Thyroid gland (tissue), 4 donors: ENCODE measurements around the gene TESK2. TPM values are rescaled to one million over a fixed set of nuclear protein-coding genes. Genes with fewer than 3 reads are reported as not detected.

Experiments
- DNase-seq, 2 donors: peaks; one replicate each; pipeline ENCODE4 v3.0.0-alpha.2; 2019
- H3K27ac ChIP-seq, 3 donors: fragments of 200-600 bp; sonication (generic); 1 replicate in 2 of 3; 2 replicates in 1 of 3; pipeline ENCODE4 v1.5.1; 2016 to 2019; ENCODE audit warnings: mild to moderate bottlenecking in 1 of 3, moderate library complexity in 1 of 3
- H3K27me3 ChIP-seq: fragments of 200-600 bp; sonication (generic); one replicate; pipeline ENCODE4 v1.5.1; 2019
- H3K36me3 ChIP-seq, 2 donors: fragments of 200-600 bp; sonication (generic); one replicate each; pipeline ENCODE4 v1.5.1; 2016 to 2019
- H3K4me1 ChIP-seq, 2 donors: fragments of 200-600 bp; sonication (generic); one replicate each; pipeline ENCODE4 v1.5.1; 2017 to 2019
- H3K4me3 ChIP-seq, 3 donors: fragments of 200-600 bp; sonication (generic); replicated peaks in 1 of 3; 1 replicate in 2 of 3; 2 replicates in 1 of 3; pipeline ENCODE4 v1.5.1; 2016; ENCODE audit warnings: mild to moderate bottlenecking in 1 of 3
- H3K9me3 ChIP-seq: fragments of 200-600 bp; sonication (generic); one replicate; pipeline ENCODE4 v1.5.1; 2017
- POLR2A ChIP-seq, 2 donors: fragments of 450-650 bp; IDR thresholded peaks; one replicate each; pipeline ENCODE4 v1.6.1; 2017; ENCODE audit warnings: antibody characterized with exemption in 2 of 2, mild to moderate bottlenecking in 2 of 2, moderate library complexity in 1 of 2
- WGBS, 2 donors: methylation state at CpG; one replicate each; pipeline ENCODE4 v1.1.5; 2017; 5-methylcytosine and 5-hydroxymethylcytosine counted together
- intact Hi-C: fragments of 100-400 bp; cut with DNase I; formaldehyde crosslinking; loops from one replicate; pipeline ENCODE4 v1.15.1; 2023
- total RNA-seq, 4 donors: library from RNA; depleted of rRNA; stranded (reverse); fragments of >200 nt; gene quantifications; one replicate each; pipeline ENCODE4 v1.2.3, GENCODE V29; 2016
- TF ChIP-seq, protein P1 (sequence below), 6 experiments: fragments of 200-600 bp in 3 of 6; fragments of 450-650 bp in 3 of 6; sonication (generic) in 3 of 6; IDR thresholded peaks; one replicate each; pipeline ENCODE4 v1.5.1; 2016 to 2019; ENCODE audit warnings: antibody characterized with exemption in 6 of 6, mild to moderate bottlenecking in 2 of 6, inconsistent platforms in 1 of 6, moderate library complexity in 1 of 6

Gene TESK2
- total RNA-seq, 4 donors from 2014 or later, result 4.8 to 5.7 (median 5.5) TPM

DNA sequence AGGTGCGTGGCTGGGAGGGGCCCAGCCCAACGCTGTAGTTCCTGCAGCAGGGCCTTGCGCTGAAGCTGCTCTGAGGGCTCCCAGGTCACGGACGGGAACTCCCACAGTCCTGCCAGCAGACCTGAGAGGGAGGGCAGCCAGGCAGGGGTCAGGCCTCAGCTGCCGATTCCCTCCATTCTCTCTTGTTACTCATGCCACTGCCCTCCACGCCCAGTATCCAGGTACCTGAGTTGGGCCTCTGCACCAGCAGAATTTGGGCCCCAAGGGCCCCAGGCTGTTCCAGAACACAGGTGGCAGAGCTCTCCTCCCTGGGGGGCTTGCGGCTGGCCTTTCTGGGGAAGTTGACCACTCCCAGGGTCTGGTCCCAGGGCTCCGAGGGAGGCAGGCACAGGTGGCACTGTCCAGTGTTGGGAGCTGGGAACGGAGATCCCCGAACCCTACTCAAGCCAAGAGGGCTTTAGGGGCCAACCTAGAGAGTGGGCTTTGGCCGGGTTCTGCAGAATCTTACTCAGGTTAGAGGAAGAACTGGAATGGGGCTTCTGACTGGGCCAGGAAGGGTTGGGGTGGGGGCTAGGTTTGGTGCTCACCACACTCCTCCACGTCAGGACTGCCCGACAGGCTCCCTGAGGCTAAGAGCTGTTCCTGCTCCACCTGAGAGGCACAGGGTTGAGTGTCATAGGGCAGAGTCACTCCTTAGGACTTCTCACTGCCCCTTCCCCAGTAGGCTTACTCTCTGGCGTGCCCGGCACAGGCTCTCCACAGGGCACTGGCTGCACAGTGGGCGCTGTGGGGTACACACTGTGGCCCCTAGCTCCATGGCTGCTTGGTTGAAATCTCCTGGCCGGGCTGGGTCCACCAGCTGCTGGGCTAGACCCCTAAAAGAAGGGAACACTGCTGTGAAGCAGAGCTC is 159.3 kb downstream of the TESK2 start:
- Histone ChIP-seq H3K4me1 (peaks cover 7% of the 10 kb centered on the region in 2 donors), H3K36me3 (peaks cover 13 to 22% of the 10 kb centered on the region in 2 donors), H3K9me3 (no peaks in the 10 kb centered on the region), H3K27ac (no peak overlapping the region), H3K27me3 (no peaks in the 10 kb centered on the region), H3K4me3 (no peak overlapping the region)
- intact Hi-C loops, result no loop called here
- WGBS, 2 donors, result 94 to 100% methylated on average over 7 to 12 of the region's 18 CpGs
- no peak for TF ChIP-seq POLR2A (IDR thresholded peaks at IDR 0.05)
- TF ChIP-seq, protein P1, sequence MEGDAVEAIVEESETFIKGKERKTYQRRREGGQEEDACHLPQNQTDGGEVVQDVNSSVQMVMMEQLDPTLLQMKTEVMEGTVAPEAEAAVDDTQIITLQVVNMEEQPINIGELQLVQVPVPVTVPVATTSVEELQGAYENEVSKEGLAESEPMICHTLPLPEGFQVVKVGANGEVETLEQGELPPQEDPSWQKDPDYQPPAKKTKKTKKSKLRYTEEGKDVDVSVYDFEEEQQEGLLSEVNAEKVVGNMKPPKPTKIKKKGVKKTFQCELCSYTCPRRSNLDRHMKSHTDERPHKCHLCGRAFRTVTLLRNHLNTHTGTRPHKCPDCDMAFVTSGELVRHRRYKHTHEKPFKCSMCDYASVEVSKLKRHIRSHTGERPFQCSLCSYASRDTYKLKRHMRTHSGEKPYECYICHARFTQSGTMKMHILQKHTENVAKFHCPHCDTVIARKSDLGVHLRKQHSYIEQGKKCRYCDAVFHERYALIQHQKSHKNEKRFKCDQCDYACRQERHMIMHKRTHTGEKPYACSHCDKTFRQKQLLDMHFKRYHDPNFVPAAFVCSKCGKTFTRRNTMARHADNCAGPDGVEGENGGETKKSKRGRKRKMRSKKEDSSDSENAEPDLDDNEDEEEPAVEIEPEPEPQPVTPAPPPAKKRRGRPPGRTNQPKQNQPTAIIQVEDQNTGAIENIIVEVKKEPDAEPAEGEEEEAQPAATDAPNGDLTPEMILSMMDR (IDR thresholded peaks at IDR 0.05), result no peak
- DNase-seq, result no peak

GRCh38 chr1:45329445-45329844 is 161.5 kb downstream of the TESK2 start:
- H3K36me3 ChIP-seq, result peaks cover 13 to 22% of the 10 kb centered on the region in 2 donors
- no peak overlapping the region for H3K4me3 ChIP-seq
- H3K4me1 ChIP-seq, result peaks cover 19 to 22% of the 10 kb centered on the region in 2 donors
- H3K27ac ChIP-seq, result no peak overlapping the region
- no peaks in the 10 kb centered on the region for H3K9me3 ChIP-seq
- intact Hi-C loops, result no loop called here
- no peak for DNase-seq
- H3K27me3 ChIP-seq, result no peaks in the 10 kb centered on the region
- TF ChIP-seq, protein P1 (IDR thresholded peaks at IDR 0.05), result no peak
- TF ChIP-seq POLR2A (IDR thresholded peaks at IDR 0.05), result no peak
- WGBS, 2 donors, result 73 to 79% methylated on average over 4 of the region's 4 CpGs

GRCh38 chr1:45328680-45329079 is 162.3 kb downstream of the TESK2 start:
- peaks cover 19 to 22% of the 10 kb centered on the region in 2 donors for H3K4me1 ChIP-seq
- intact Hi-C loops, result no loop called here
- no peaks in the 10 kb centered on the region for H3K27me3 ChIP-seq
- H3K27ac ChIP-seq, result no peak overlapping the region
- WGBS, 2 donors, result 87 to 89% methylated on average over 5 of the region's 5 CpGs
- H3K9me3 ChIP-seq, result no peaks in the 10 kb centered on the region
- DNase-seq, result no peak
- no peak overlapping the region for H3K4me3 ChIP-seq
- no peak for TF ChIP-seq POLR2A (IDR thresholded peaks at IDR 0.05)
- TF ChIP-seq, protein P1 (IDR thresholded peaks at IDR 0.05), result no peak
- peaks cover 13 to 22% of the 10 kb centered on the region in 2 donors for H3K36me3 ChIP-seq

- H3K9me3 ChIP-seq, result no peaks in the 10 kb centered on the region
- no peak overlapping the region for H3K27ac ChIP-seq
- peaks cover 13 to 14% of the 10 kb centered on the region in 2 donors for H3K36me3 ChIP-seq
- H3K4me1 ChIP-seq, result peaks cover 19 to 22% of the 10 kb centered on the region in 2 donors
- 79 to 86% methylated on average over 5 to 18 of the region's 19 CpGs for WGBS, 2 donors
- TF ChIP-seq, protein P1 (IDR thresholded peaks at IDR 0.05), result no peak
- H3K27me3 ChIP-seq, result no peaks in the 10 kb centered on the region
- intact Hi-C loops, result no loop called here
- no peak for DNase-seq
- no peak overlapping the region for H3K4me3 ChIP-seq
These were observed 163.1 kb downstream of the TESK2 start for GRCh38 chr1:45327644-45328515.
